ENCODE results near the gene GFPT2.

The GFPT2 gene

DNA sequence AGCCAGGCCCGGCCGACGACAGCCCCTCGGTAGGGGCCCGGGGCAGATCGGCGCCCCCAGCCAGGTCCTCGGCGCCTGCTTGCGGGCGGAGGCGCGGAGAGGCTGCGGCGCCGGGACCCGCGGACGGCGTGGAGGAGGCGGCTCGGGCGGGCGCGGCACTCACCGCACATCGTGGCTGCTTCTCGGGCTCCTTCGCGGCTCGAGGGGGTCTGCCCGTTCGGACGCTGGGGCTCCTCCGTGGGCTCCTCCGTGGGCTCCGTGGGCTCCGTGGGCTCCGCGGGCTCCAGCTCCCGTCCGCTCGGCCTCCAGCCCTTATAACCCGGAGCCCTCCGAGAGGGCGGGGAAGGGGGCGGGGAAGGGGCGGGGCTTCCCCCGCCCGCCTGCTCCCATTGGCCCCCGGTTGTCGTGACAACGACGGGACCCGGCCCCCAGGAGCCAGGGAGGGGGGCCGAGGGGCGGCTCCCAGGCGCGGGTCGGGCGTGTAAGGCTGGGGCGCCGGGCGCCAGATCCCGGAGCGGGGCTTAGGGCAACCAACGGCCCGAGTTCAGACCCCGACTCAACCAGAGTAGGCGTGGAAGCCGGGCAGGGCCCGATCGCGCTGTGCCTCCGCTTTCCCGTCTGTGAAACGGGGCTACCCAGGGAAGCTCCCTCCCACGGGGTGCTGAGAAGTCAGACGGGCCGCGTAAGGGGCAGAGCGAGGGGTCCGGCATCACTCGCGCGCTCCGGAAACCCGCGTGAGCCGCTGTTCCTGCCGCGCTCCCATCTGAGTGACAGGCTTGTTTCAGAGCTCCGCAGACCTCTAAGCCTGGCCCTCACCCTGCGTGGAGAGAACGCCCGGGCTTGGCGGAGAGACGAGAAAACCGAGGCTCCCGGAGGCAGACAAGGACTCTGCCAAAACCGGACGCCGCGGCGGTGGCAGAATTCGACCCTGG, at the start of gene GFPT2:
GFPT2 (minus strand) TSS at position 289 of the 932 bp plus-strand sequence; CDS start at position 170, 119 bp downstream.
- DNase-seq (ENCODE audit: low read depth): no peak
- peak within 1 kb of the TSS; percentile 59 for H3K4me3 ChIP-seq (ENCODE audit: low read depth, low read length)
- TF ChIP-seq, protein P1, sequence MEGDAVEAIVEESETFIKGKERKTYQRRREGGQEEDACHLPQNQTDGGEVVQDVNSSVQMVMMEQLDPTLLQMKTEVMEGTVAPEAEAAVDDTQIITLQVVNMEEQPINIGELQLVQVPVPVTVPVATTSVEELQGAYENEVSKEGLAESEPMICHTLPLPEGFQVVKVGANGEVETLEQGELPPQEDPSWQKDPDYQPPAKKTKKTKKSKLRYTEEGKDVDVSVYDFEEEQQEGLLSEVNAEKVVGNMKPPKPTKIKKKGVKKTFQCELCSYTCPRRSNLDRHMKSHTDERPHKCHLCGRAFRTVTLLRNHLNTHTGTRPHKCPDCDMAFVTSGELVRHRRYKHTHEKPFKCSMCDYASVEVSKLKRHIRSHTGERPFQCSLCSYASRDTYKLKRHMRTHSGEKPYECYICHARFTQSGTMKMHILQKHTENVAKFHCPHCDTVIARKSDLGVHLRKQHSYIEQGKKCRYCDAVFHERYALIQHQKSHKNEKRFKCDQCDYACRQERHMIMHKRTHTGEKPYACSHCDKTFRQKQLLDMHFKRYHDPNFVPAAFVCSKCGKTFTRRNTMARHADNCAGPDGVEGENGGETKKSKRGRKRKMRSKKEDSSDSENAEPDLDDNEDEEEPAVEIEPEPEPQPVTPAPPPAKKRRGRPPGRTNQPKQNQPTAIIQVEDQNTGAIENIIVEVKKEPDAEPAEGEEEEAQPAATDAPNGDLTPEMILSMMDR (IDR thresholded peaks at IDR 0.05; ENCODE audit: low read depth, low read length, missing control alignments): no peak

- DNase-seq (ENCODE audit: low read depth): no peak
- H3K4me3 ChIP-seq (ENCODE audit: low read depth, low read length): no peak overlapping the region
- TF ChIP-seq, protein P1 (IDR thresholded peaks at IDR 0.05; ENCODE audit: low read depth, low read length, missing control alignments): no peak
Measured at GRCh38 chr5:180402716-180403115, 49.6 kb upstream of the GFPT2 start.

DNA sequence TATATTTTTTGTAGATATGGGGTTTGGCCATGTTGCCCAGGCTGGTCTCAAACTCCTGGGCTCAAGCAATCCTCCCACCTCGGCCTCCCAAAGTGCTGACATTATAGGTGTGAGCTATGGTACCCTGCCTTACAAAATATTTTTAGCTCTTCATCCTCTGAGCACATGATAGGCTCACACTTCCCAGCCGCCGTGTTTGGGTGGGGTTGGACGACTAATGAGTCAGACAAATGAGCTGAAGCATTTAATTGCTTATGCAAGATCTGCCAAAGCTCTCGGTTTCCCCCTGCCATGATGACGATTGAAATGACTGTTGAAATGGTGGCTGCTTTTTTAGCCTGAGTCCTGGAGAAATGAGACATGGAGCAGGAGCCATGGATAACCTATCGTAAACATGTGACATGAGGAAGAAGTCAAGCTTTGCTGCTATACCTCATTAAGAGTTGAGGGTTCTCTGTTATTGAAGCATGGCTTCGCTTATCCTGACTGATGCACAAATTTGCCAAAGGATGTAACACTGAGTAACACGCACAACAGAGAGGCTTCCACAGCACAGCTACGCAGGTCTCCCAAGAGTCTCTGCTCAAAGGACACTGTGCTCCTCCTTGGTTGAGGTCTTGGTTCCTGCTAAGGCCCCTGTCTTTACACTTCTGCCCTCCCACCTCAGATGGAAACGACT, 48.2 kb upstream of the GFPT2 start:
- H3K4me3 ChIP-seq (ENCODE audit: low read depth, low read length): no peak overlapping the region
- TF ChIP-seq, protein P1 (IDR thresholded peaks at IDR 0.05; ENCODE audit: low read depth, low read length, missing control alignments): no peak
- no peak for DNase-seq (ENCODE audit: low read depth)

GRCh38 chr5:180400416-180400815, 47.3 kb upstream of the GFPT2 start:
- TF ChIP-seq, protein P1 (IDR thresholded peaks at IDR 0.05; ENCODE audit: low read depth, low read length, missing control alignments): no peak
- H3K4me3 ChIP-seq (ENCODE audit: low read depth, low read length): no peak overlapping the region
- no peak for DNase-seq (ENCODE audit: low read depth)

DNA sequence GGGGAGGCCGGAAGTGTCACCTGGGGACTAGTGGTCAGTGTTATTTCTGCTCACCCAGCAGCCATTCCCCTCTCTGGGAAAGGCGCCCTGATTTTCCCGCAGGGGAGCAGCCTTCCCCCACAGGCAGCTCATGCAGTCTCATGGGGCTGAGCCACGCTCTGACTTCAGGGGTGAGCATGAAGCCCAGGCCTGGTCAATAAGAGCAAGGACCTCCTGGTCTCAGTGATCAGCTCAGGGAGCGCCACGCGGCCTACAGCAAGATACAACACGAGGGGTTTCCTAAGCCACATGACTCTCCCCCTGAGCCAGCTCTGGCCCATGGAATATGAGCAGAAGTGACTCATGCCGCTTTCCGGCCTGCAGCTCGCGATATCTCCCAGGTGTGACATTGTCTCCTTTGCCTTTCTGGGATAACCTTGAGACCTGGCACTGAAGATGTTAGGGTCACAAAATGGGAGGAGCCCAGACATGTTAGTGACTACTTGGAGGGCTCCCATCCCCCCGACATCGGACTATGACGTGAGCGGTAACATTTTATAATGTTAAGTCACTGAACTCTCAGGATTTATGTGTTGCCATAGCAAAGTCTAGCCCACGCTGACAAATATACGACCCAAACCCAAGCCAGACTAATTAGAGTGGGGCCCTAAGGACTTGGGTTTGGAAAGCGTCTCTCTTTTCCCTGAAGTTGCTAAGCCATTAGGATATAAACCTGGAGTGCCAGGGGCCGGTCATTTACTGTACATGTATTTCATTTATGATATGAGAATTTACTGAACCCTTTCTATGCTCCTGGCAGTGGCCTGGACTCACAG, 46.5 kb upstream of the GFPT2 start:
- no peak overlapping the region for H3K4me3 ChIP-seq (ENCODE audit: low read depth, low read length)
- DNase-seq (ENCODE audit: low read depth): no peak
- TF ChIP-seq, protein P1 (IDR thresholded peaks at IDR 0.05; ENCODE audit: low read depth, low read length, missing control alignments): no peak

GRCh38 chr5:180396926-180397325, 43.8 kb upstream of the GFPT2 start:
- TF ChIP-seq, protein P1 (IDR thresholded peaks at IDR 0.05; ENCODE audit: low read depth, low read length, missing control alignments): no peak
- no peak overlapping the region for H3K4me3 ChIP-seq (ENCODE audit: low read depth, low read length)
- no peak for DNase-seq (ENCODE audit: low read depth)

Data from GM12864 (cell line).